HEK293T (cell line): Measurements from ENCODE around the gene MYB.

Experiments used
- ARNT ChIP-seq: fragments of 450-650 bp; IDR thresholded peaks from 2 replicates; pipeline ENCODE4 v1.6.1; 2017; ENCODE audit warnings: mild to moderate bottlenecking
- CTBP1 ChIP-seq: fragments of 450-650 bp; IDR thresholded peaks from 2 replicates; pipeline ENCODE4 v1.6.1; 2016; ENCODE audit warnings: borderline replicate concordance
- ELF4 ChIP-seq: fragments of 450-650 bp; IDR thresholded peaks from 2 replicates; pipeline ENCODE4 v1.6.1; 2017; ENCODE audit warnings: antibody characterized with exemption
- FOXA1 ChIP-seq: fragments of 450-650 bp; IDR thresholded peaks from 2 replicates; pipeline ENCODE4 v1.6.1; 2016; ENCODE audit warnings: mild to moderate bottlenecking
- HDGF ChIP-seq: fragments of 450-650 bp; IDR thresholded peaks from 2 replicates; pipeline ENCODE4 v1.6.1; 2017; ENCODE audit warnings: antibody characterized with exemption, borderline replicate concordance
- LEF1 ChIP-seq: fragments of 450-650 bp; IDR thresholded peaks from 2 replicates; pipeline ENCODE4 v1.6.1; 2017; ENCODE audit warnings: mild to moderate bottlenecking, borderline replicate concordance
- NFRKB ChIP-seq: fragments of 450-650 bp; IDR thresholded peaks from 2 replicates; pipeline ENCODE4 v1.6.1; 2016; ENCODE audit warnings: mild to moderate bottlenecking, moderate library complexity
- SUZ12 ChIP-seq: fragments of 450-650 bp; IDR thresholded peaks from 2 replicates; pipeline ENCODE4 v1.6.1; 2016; ENCODE audit warnings: mild to moderate bottlenecking
- TARDBP ChIP-seq: fragments of 450-650 bp; IDR thresholded peaks from 2 replicates; pipeline ENCODE4 v1.6.1; 2016
- ZNF384 ChIP-seq: fragments of 450-650 bp; IDR thresholded peaks from 2 replicates; pipeline ENCODE4 v1.6.1; 2016
- TF ChIP-seq, protein P1 (sequence below): fragments of 450-650 bp; IDR thresholded peaks from 2 replicates; pipeline ENCODE4 v1.6.1; 2016

DNA sequence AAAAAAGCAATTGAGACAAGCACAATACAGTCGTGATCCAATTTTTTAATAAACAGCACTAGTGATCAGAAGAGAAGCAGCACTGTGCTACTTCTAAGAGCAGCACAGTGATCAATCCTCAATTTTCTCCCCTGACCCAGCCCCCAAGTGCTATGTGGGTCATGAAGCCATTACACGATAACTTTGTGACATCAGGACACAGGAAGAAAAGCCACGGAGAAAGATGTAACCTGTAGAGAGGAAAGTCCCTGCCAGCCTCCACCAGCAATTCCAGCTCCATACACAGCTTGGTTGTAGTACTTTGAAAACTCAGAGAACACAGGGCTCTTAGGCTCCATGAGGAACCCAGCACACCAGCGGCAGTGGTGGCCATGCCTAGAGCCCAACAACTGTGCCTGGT, 45.3 kb upstream of the MYB start:
- TF ChIP-seq ELF4, result no peak
- TF ChIP-seq TARDBP, result no peak
- TF ChIP-seq HDGF, result no peak
- TF ChIP-seq CTBP1, result no peak
- no peak for TF ChIP-seq LEF1
- no peak for TF ChIP-seq SUZ12
- no peak for TF ChIP-seq ZNF384
- TF ChIP-seq FOXA1, result no peak
- TF ChIP-seq, protein P1, sequence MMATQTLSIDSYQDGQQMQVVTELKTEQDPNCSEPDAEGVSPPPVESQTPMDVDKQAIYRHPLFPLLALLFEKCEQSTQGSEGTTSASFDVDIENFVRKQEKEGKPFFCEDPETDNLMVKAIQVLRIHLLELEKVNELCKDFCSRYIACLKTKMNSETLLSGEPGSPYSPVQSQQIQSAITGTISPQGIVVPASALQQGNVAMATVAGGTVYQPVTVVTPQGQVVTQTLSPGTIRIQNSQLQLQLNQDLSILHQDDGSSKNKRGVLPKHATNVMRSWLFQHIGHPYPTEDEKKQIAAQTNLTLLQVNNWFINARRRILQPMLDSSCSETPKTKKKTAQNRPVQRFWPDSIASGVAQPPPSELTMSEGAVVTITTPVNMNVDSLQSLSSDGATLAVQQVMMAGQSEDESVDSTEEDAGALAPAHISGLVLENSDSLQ, result no peak
- TF ChIP-seq NFRKB, result no peak
- no peak for TF ChIP-seq ARNT
